ENCODE results near the gene SETBP1.

The SETBP1 gene

GRCh38 chr18:44773640-44774155 lies 93.0 kb downstream of the SETBP1 start:
- no peak overlapping the region for H2BK15ac ChIP-seq (replicated peaks; ENCODE audit: low read depth)
- no peak for DNase-seq
- no peak overlapping the region for H3K27ac ChIP-seq (ENCODE audit: low read depth, low read length)
- no peak overlapping the region for H4K5ac ChIP-seq (ENCODE audit: low read length)
- H2BK120ac ChIP-seq (ENCODE audit: low read depth, low read length) = no peak overlapping the region
- no peak overlapping the region for H3K56ac ChIP-seq (ENCODE audit: low read length)
- no peaks in the 10 kb centered on the region for H3K79me1 ChIP-seq (ENCODE audit: low read length)
- H3K18ac ChIP-seq (ENCODE audit: low read length) = no peak overlapping the region
- no peak overlapping the region for H2AK5ac ChIP-seq (ENCODE audit: low read length)
- no peaks in the 10 kb centered on the region for H3K79me2 ChIP-seq (ENCODE audit: control insufficient read depth, insufficient read depth, low read length)
- no peaks in the 10 kb centered on the region for H3K36me3 ChIP-seq (ENCODE audit: control insufficient read depth, insufficient read depth, low read length)
- H3K23ac ChIP-seq (ENCODE audit: low read length) = no peak overlapping the region
- H4K8ac ChIP-seq (ENCODE audit: low read depth, low read length) = no peak overlapping the region
- H3K4ac ChIP-seq (ENCODE audit: low read depth, low read length) = no peak overlapping the region
- H3K4me1 ChIP-seq (ENCODE audit: control insufficient read depth, low read depth, low read length) = peaks cover 4% of the 10 kb centered on the region
- H3K9ac ChIP-seq (ENCODE audit: low read length) = no peak overlapping the region
- no CpG with 5 or more reads among the region's 1 CpG for WGBS (ENCODE audit: extremely low coverage, insufficient coverage, low lambda C conversion rate)
- no peak overlapping the region for H2BK5ac ChIP-seq (ENCODE audit: low read length)
- H3K27me3 ChIP-seq (ENCODE audit: insufficient read depth, low read length, poor library complexity) = no peaks in the 10 kb centered on the region
- H3K4me3 ChIP-seq (ENCODE audit: low read length) = no peak overlapping the region
- no peak overlapping the region for H3K4me2 ChIP-seq (ENCODE audit: low read length)

- H2BK15ac ChIP-seq (replicated peaks; ENCODE audit: low read depth) = no peak overlapping the region
- H3K23ac ChIP-seq (ENCODE audit: low read length) = no peak overlapping the region
- H3K79me1 ChIP-seq (ENCODE audit: low read length) = no peaks in the 10 kb centered on the region
- no peak overlapping the region for H4K8ac ChIP-seq (ENCODE audit: low read depth, low read length)
- H4K5ac ChIP-seq (ENCODE audit: low read length) = no peak overlapping the region
- H3K79me2 ChIP-seq (ENCODE audit: control insufficient read depth, insufficient read depth, low read length) = no peaks in the 10 kb centered on the region
- H3K4me3 ChIP-seq (ENCODE audit: low read length) = no peak overlapping the region
- no peak overlapping the region for H2BK5ac ChIP-seq (ENCODE audit: low read length)
- H3K27me3 ChIP-seq (ENCODE audit: insufficient read depth, low read length, poor library complexity) = no peaks in the 10 kb centered on the region
- H3K4me1 ChIP-seq (ENCODE audit: control insufficient read depth, low read depth, low read length) = peaks cover 4% of the 10 kb centered on the region
- H3K18ac ChIP-seq (ENCODE audit: low read length) = no peak overlapping the region
- H3K27ac ChIP-seq (ENCODE audit: low read depth, low read length) = no peak overlapping the region
- H3K4ac ChIP-seq (ENCODE audit: low read depth, low read length) = no peak overlapping the region
- H2AK5ac ChIP-seq (ENCODE audit: low read length) = no peak overlapping the region
- no peak overlapping the region for H3K4me2 ChIP-seq (ENCODE audit: low read length)
- WGBS (ENCODE audit: extremely low coverage, insufficient coverage, low lambda C conversion rate) = no CpG with 5 or more reads among the region's 3 CpGs
- no peak for DNase-seq
- no peak overlapping the region for H3K9ac ChIP-seq (ENCODE audit: low read length)
- H3K56ac ChIP-seq (ENCODE audit: low read length) = no peak overlapping the region
- H3K36me3 ChIP-seq (ENCODE audit: control insufficient read depth, insufficient read depth, low read length) = no peaks in the 10 kb centered on the region
- no peak overlapping the region for H2BK120ac ChIP-seq (ENCODE audit: low read depth, low read length)
Measured at GRCh38 chr18:44774191-44774590, 93.5 kb downstream of the SETBP1 start.

GRCh38 chr18:44777457-44778192 lies 96.9 kb downstream of the SETBP1 start:
- H2BK120ac ChIP-seq (ENCODE audit: low read depth, low read length) = no peak overlapping the region
- no peak overlapping the region for H3K4me2 ChIP-seq (ENCODE audit: low read length)
- H3K27ac ChIP-seq (ENCODE audit: low read depth, low read length) = no peak overlapping the region
- H3K56ac ChIP-seq (ENCODE audit: low read length) = no peak overlapping the region
- H3K27me3 ChIP-seq (ENCODE audit: insufficient read depth, low read length, poor library complexity) = no peaks in the 10 kb centered on the region
- no peak overlapping the region for H3K9ac ChIP-seq (ENCODE audit: low read length)
- H4K5ac ChIP-seq (ENCODE audit: low read length) = no peak overlapping the region
- no peak overlapping the region for H2AK5ac ChIP-seq (ENCODE audit: low read length)
- H3K18ac ChIP-seq (ENCODE audit: low read length) = no peak overlapping the region
- H2BK5ac ChIP-seq (ENCODE audit: low read length) = no peak overlapping the region
- no peaks in the 10 kb centered on the region for H3K36me3 ChIP-seq (ENCODE audit: control insufficient read depth, insufficient read depth, low read length)
- H3K4ac ChIP-seq (ENCODE audit: low read depth, low read length) = no peak overlapping the region
- no peak for DNase-seq
- no peaks in the 10 kb centered on the region for H3K79me1 ChIP-seq (ENCODE audit: low read length)
- H3K4me3 ChIP-seq (ENCODE audit: low read length) = no peak overlapping the region
- no peak overlapping the region for H4K8ac ChIP-seq (ENCODE audit: low read depth, low read length)
- no peak overlapping the region for H2BK15ac ChIP-seq (replicated peaks; ENCODE audit: low read depth)
- H3K23ac ChIP-seq (ENCODE audit: low read length) = no peak overlapping the region
- no peaks in the 10 kb centered on the region for H3K79me2 ChIP-seq (ENCODE audit: control insufficient read depth, insufficient read depth, low read length)
- H3K4me1 ChIP-seq (ENCODE audit: control insufficient read depth, low read depth, low read length) = no peaks in the 10 kb centered on the region
- no CpG with 5 or more reads among the region's 10 CpGs for WGBS (ENCODE audit: extremely low coverage, insufficient coverage, low lambda C conversion rate)

- H3K18ac ChIP-seq (ENCODE audit: low read length) = no peak overlapping the region
Measured at GRCh38 chr18:44778788-44779187, 98.1 kb downstream of the SETBP1 start.

GRCh38 chr18:44779753-44780292 lies 99.1 kb downstream of the SETBP1 start:
- Histone ChIP-seq H2BK15ac (replicated peaks; ENCODE audit: low read depth) (no peak overlapping the region), H3K18ac (ENCODE audit: low read length) (no peak overlapping the region), H2BK120ac (ENCODE audit: low read depth, low read length) (no peak overlapping the region), H3K23ac (ENCODE audit: low read length) (no peak overlapping the region), H3K56ac (ENCODE audit: low read length) (no peak overlapping the region), H2BK5ac (ENCODE audit: low read length) (no peak overlapping the region), H3K79me2 (ENCODE audit: control insufficient read depth, insufficient read depth, low read length) (no peaks in the 10 kb centered on the region), H3K79me1 (ENCODE audit: low read length) (no peaks in the 10 kb centered on the region), H4K5ac (ENCODE audit: low read length) (no peak overlapping the region), H3K27me3 (ENCODE audit: insufficient read depth, low read length, poor library complexity) (no peaks in the 10 kb centered on the region), H4K8ac (ENCODE audit: low read depth, low read length) (no peak overlapping the region), H3K27ac (ENCODE audit: low read depth, low read length) (no peak overlapping the region), H3K4me2 (ENCODE audit: low read length) (no peak overlapping the region), H3K4me1 (ENCODE audit: control insufficient read depth, low read depth, low read length) (no peaks in the 10 kb centered on the region), H3K4ac (ENCODE audit: low read depth, low read length) (no peak overlapping the region), H2AK5ac (ENCODE audit: low read length) (no peak overlapping the region), H3K4me3 (ENCODE audit: low read length) (no peak overlapping the region), H3K36me3 (ENCODE audit: control insufficient read depth, insufficient read depth, low read length) (no peaks in the 10 kb centered on the region), H3K9ac (ENCODE audit: low read length) (no peak overlapping the region)
- WGBS (ENCODE audit: extremely low coverage, insufficient coverage, low lambda C conversion rate) = no CpG with 5 or more reads among the region's 11 CpGs
- DNase-seq = no peak

More at GRCh38 chr18:44778788-44779187, 98.1 kb downstream of the SETBP1 start:
- Histone ChIP-seq H3K79me2 (ENCODE audit: control insufficient read depth, insufficient read depth, low read length) (no peaks in the 10 kb centered on the region), H3K79me1 (ENCODE audit: low read length) (no peaks in the 10 kb centered on the region), H3K23ac (ENCODE audit: low read length) (no peak overlapping the region), H3K4ac (ENCODE audit: low read depth, low read length) (no peak overlapping the region), H4K8ac (ENCODE audit: low read depth, low read length) (no peak overlapping the region), H3K36me3 (ENCODE audit: control insufficient read depth, insufficient read depth, low read length) (no peaks in the 10 kb centered on the region), H3K4me2 (ENCODE audit: low read length) (no peak overlapping the region), H2BK15ac (replicated peaks; ENCODE audit: low read depth) (no peak overlapping the region), H3K4me1 (ENCODE audit: control insufficient read depth, low read depth, low read length) (no peaks in the 10 kb centered on the region), H3K56ac (ENCODE audit: low read length) (no peak overlapping the region), H3K9ac (ENCODE audit: low read length) (no peak overlapping the region), H4K5ac (ENCODE audit: low read length) (no peak overlapping the region), H2BK120ac (ENCODE audit: low read depth, low read length) (no peak overlapping the region), H3K27me3 (ENCODE audit: insufficient read depth, low read length, poor library complexity) (no peaks in the 10 kb centered on the region), H3K4me3 (ENCODE audit: low read length) (no peak overlapping the region), H2AK5ac (ENCODE audit: low read length) (no peak overlapping the region), H2BK5ac (ENCODE audit: low read length) (no peak overlapping the region), H3K27ac (ENCODE audit: low read depth, low read length) (no peak overlapping the region)
- no CpG with 5 or more reads among the region's 6 CpGs for WGBS (ENCODE audit: extremely low coverage, insufficient coverage, low lambda C conversion rate)
- no peak for DNase-seq

Measured in mesendoderm (in vitro differentiated cells).